ENCODE data around the gene IGSF21.

DNA sequence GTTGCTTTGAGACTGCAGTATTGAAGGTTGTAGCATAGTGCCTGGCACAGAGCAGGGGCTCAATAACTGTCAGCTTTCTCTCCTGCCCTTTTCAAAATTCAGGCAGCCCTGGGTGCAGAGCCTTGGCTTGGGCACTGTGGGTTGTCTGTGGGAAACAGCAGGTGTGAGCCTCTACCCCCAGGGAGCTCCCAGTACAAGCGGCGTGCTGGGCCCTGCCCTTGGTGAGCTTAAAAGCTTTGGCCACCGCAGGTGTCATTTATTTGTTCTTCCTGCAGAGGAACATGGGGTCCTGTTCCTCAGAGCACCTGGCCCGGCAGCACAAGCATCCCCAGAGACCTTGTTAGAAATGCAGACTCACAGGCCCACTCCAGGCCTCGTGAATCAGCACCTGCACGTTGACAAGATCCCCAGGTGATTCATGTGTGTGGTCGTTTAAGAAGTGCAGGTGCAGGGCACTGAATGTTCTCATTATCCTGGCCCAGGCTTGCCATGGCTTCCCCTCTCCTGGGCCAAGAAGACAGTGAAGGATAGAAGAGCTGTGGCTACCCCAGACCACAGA is 29.9 kb upstream of the IGSF21 start:
- TF ChIP-seq BCL3 (IDR thresholded peaks at IDR 0.05) (no peak), RNF2 (IDR thresholded peaks at IDR 0.05; ENCODE audit: borderline replicate concordance, low read depth) (no peak), POLR2A (IDR thresholded peaks at IDR 0.05; ENCODE audit: low read length) (no peak), EP300 (IDR thresholded peaks at IDR 0.05) (no peak), MAZ (IDR thresholded peaks at IDR 0.05; ENCODE audit: borderline replicate concordance, low read depth, low read length) (no peak), POLR2AphosphoS2 (conservative IDR thresholded peaks at IDR 0.05; ENCODE audit: low read length) (no peak), MAX (IDR thresholded peaks at IDR 0.05) (no peak), ESRRA (IDR thresholded peaks at IDR 0.05; ENCODE audit: borderline replicate concordance, low read length) (no peak)
- TF ChIP-seq, protein P1, sequence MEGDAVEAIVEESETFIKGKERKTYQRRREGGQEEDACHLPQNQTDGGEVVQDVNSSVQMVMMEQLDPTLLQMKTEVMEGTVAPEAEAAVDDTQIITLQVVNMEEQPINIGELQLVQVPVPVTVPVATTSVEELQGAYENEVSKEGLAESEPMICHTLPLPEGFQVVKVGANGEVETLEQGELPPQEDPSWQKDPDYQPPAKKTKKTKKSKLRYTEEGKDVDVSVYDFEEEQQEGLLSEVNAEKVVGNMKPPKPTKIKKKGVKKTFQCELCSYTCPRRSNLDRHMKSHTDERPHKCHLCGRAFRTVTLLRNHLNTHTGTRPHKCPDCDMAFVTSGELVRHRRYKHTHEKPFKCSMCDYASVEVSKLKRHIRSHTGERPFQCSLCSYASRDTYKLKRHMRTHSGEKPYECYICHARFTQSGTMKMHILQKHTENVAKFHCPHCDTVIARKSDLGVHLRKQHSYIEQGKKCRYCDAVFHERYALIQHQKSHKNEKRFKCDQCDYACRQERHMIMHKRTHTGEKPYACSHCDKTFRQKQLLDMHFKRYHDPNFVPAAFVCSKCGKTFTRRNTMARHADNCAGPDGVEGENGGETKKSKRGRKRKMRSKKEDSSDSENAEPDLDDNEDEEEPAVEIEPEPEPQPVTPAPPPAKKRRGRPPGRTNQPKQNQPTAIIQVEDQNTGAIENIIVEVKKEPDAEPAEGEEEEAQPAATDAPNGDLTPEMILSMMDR (IDR thresholded peaks at IDR 0.05) = no peak
- TF ChIP-seq, protein P2, sequence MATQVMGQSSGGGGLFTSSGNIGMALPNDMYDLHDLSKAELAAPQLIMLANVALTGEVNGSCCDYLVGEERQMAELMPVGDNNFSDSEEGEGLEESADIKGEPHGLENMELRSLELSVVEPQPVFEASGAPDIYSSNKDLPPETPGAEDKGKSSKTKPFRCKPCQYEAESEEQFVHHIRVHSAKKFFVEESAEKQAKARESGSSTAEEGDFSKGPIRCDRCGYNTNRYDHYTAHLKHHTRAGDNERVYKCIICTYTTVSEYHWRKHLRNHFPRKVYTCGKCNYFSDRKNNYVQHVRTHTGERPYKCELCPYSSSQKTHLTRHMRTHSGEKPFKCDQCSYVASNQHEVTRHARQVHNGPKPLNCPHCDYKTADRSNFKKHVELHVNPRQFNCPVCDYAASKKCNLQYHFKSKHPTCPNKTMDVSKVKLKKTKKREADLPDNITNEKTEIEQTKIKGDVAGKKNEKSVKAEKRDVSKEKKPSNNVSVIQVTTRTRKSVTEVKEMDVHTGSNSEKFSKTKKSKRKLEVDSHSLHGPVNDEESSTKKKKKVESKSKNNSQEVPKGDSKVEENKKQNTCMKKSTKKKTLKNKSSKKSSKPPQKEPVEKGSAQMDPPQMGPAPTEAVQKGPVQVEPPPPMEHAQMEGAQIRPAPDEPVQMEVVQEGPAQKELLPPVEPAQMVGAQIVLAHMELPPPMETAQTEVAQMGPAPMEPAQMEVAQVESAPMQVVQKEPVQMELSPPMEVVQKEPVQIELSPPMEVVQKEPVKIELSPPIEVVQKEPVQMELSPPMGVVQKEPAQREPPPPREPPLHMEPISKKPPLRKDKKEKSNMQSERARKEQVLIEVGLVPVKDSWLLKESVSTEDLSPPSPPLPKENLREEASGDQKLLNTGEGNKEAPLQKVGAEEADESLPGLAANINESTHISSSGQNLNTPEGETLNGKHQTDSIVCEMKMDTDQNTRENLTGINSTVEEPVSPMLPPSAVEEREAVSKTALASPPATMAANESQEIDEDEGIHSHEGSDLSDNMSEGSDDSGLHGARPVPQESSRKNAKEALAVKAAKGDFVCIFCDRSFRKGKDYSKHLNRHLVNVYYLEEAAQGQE (IDR thresholded peaks at IDR 0.05) = no peak
